K562 (cell line): ENCODE data around the gene ASCC3.

ENCODE experiments used
- EZH2 ChIP-seq: IDR thresholded peaks from 2 replicates; pipeline ENCODE4 v1.6.1; 2012; ENCODE audit warnings: low read depth, mild to moderate bottlenecking, inconsistent platforms, low read length, borderline replicate concordance
- PHB2 ChIP-seq: fragments of 450-650 bp; IDR thresholded peaks from 2 replicates; pipeline ENCODE4 v1.6.1; 2017; ENCODE audit warnings: low read depth
- SIX5 ChIP-seq, 2 experiments: IDR thresholded peaks; 2 replicates each; pipeline ENCODE4 v1.6.1; 2011; ENCODE audit warnings: low read length in 2 of 2, borderline replicate concordance in 1 of 2, low read depth in 1 of 2, mild to moderate bottlenecking in 1 of 2, moderate library complexity in 1 of 2; ENCODE audit not compliant: insufficient read depth in 1 of 2
- SRSF9 ChIP-seq: fragments of 200-400 bp; formaldehyde crosslinking; IDR thresholded peaks from 2 replicates; pipeline ENCODE4 v1.6.1; 2017; ENCODE audit warnings: low read depth, low read length, borderline replicate concordance
- TBP ChIP-seq: optimal IDR thresholded peaks from 2 replicates; pipeline ENCODE3; 2011; ENCODE audit warnings: low read depth, low read length, improper control_type of control experiment
- TEAD4 ChIP-seq, 2 experiments: sonication (generic) in 1 of 2; formaldehyde crosslinking in 1 of 2; IDR thresholded peaks; 2 replicates each; pipeline versions ENCODE4 v1.6.1 to v1.8.0; 2012 to 2022; ENCODE audit warnings: borderline replicate concordance in 1 of 2, inconsistent platforms in 1 of 2, low read length in 1 of 2, mild to moderate bottlenecking in 1 of 2, missing genetic modification reagents in 1 of 2
- ZFP36 ChIP-seq: fragments of 150-350 bp; IDR thresholded peaks from 2 replicates; pipeline ENCODE4 v1.6.1; 2018; ENCODE audit warnings: low read length, low read depth; ENCODE audit not compliant: partially characterized antibody
- ZFPM2 ChIP-seq: fragments of 250-450 bp; sonication (Bioruptor Pico); IDR thresholded peaks from 2 replicates; pipeline ENCODE4 v1.5.1; 2022; ENCODE audit warnings: mild to moderate bottlenecking
- ZNF561 ChIP-seq: fragments of 450-650 bp; formaldehyde crosslinking; conservative IDR thresholded peaks from 2 replicates; pipeline ENCODE4 v1.4.0; 2020; ENCODE audit warnings: mild to moderate bottlenecking, moderate library complexity
- TF ChIP-seq, protein P1 (sequence below), 3 experiments: IDR thresholded peaks in 2 of 3; conservative IDR thresholded peaks in 1 of 3; 2 replicates each; pipeline ENCODE4 v1.5.1; 2011 to 2012; ENCODE audit warnings: low read length in 3 of 3, mild to moderate bottlenecking in 3 of 3, control low read depth in 2 of 3, improper control_type of control experiment in 1 of 3, inconsistent platforms in 1 of 3, low read depth in 1 of 3, mixed read lengths in 1 of 3, moderate library complexity in 1 of 3; ENCODE audit not compliant: insufficient read depth in 2 of 3
- TF ChIP-seq, protein P2 (sequence below): sonication (generic); formaldehyde crosslinking; IDR thresholded peaks from 2 replicates; pipeline ENCODE4 v1.8.0; 2022; ENCODE audit warnings: missing genetic modification reagents, mild to moderate bottlenecking, moderate library complexity, borderline replicate concordance
- TF ChIP-seq, protein P3 (sequence below): IDR thresholded peaks from 2 replicates; pipeline ENCODE4 v1.6.1; 2012; ENCODE audit warnings: low read depth, low read length, improper control_type of control experiment, borderline replicate concordance

DNA sequence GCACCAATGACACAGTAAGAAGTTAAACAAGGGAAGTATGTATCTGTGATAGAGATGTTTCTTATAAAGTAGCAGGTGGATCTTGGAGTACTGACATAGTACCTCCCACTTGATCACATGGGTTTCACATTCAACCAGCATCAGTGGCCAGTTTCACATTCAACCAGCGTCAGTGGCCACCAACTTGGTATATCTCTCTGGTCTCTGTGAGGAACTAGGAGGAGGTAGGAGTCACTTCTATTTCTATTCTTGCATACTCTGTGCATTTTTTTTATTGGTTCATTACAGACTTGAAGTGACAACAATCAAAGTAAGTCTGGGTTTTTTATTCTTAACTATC lies 216.1 kb downstream of the ASCC3 start:
- TF ChIP-seq, protein P1, sequence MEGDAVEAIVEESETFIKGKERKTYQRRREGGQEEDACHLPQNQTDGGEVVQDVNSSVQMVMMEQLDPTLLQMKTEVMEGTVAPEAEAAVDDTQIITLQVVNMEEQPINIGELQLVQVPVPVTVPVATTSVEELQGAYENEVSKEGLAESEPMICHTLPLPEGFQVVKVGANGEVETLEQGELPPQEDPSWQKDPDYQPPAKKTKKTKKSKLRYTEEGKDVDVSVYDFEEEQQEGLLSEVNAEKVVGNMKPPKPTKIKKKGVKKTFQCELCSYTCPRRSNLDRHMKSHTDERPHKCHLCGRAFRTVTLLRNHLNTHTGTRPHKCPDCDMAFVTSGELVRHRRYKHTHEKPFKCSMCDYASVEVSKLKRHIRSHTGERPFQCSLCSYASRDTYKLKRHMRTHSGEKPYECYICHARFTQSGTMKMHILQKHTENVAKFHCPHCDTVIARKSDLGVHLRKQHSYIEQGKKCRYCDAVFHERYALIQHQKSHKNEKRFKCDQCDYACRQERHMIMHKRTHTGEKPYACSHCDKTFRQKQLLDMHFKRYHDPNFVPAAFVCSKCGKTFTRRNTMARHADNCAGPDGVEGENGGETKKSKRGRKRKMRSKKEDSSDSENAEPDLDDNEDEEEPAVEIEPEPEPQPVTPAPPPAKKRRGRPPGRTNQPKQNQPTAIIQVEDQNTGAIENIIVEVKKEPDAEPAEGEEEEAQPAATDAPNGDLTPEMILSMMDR (IDR thresholded peaks at IDR 0.05 in 2 of 3, conservative IDR thresholded peaks at IDR 0.05 in 1 of 3; ENCODE audit: insufficient read depth in 2 of 3, low read depth in 1 of 3, low read length in 3 of 3): no peak
- TF ChIP-seq ZNF561 (CRISPR knock-in tag) (no peak), ZFPM2 (CRISPR knock-in tag) (no peak), TBP (no peak), SRSF9 (no peak), ZFP36 (no peak), SIX5 (IDR thresholded peaks at IDR 0.05; ENCODE audit: borderline replicate concordance in 1 of 2, insufficient read depth in 1 of 2, low read depth in 1 of 2, low read length in 2 of 2) (no peak), EZH2 (no peak), PHB2 (no peak), TEAD4 (IDR thresholded peaks at IDR 0.05; ENCODE audit: low read length) (no peak), TEAD4 (CRISPR knock-in tag; IDR thresholded peaks at IDR 0.05; ENCODE audit: borderline replicate concordance) (no peak)
- TF ChIP-seq, protein P2, sequence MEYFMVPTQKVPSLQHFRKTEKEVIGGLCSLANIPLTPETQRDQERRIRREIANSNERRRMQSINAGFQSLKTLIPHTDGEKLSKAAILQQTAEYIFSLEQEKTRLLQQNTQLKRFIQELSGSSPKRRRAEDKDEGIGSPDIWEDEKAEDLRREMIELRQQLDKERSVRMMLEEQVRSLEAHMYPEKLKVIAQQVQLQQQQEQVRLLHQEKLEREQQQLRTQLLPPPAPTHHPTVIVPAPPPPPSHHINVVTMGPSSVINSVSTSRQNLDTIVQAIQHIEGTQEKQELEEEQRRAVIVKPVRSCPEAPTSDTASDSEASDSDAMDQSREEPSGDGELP (CRISPR knock-in tag): no peak
- TF ChIP-seq, protein P3, sequence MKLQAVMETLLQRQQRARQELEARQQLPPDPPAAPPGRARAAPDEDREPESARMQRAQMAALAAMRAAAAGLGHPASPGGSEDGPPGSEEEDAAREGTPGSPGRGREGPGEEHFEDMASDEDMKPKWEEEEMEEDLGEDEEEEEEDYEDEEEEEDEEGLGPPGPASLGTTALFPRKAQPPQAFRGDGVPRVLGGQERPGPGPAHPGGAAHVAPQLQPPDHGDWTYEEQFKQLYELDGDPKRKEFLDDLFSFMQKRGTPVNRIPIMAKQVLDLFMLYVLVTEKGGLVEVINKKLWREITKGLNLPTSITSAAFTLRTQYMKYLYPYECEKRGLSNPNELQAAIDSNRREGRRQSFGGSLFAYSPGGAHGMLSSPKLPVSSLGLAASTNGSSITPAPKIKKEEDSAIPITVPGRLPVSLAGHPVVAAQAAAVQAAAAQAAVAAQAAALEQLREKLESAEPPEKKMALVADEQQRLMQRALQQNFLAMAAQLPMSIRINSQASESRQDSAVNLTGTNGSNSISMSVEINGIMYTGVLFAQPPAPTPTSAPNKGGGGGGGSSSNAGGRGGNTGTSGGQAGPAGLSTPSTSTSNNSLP: no peak
